Measurements from ENCODE around the gene DCAF11.

The DCAF11 gene

DNA sequence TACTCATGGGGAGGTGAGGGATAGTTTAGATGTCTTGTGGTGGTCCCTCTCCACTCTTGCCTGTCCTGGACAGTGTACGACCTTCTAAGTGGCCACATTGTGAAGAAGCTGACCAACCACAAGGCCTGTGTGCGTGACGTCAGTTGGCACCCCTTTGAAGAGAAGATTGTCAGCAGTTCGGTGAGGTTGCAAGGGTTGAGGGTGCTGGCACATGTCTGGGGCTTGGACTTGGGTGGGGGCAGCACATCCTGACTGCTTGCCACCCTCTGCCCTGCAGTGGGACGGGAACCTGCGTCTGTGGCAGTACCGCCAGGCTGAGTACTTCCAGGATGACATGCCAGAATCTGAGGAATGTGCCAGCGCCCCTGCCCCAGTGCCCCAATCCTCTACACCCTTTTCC lies 8.3 kb downstream of the DCAF11 start:
- no peak for DNase-seq

DNA sequence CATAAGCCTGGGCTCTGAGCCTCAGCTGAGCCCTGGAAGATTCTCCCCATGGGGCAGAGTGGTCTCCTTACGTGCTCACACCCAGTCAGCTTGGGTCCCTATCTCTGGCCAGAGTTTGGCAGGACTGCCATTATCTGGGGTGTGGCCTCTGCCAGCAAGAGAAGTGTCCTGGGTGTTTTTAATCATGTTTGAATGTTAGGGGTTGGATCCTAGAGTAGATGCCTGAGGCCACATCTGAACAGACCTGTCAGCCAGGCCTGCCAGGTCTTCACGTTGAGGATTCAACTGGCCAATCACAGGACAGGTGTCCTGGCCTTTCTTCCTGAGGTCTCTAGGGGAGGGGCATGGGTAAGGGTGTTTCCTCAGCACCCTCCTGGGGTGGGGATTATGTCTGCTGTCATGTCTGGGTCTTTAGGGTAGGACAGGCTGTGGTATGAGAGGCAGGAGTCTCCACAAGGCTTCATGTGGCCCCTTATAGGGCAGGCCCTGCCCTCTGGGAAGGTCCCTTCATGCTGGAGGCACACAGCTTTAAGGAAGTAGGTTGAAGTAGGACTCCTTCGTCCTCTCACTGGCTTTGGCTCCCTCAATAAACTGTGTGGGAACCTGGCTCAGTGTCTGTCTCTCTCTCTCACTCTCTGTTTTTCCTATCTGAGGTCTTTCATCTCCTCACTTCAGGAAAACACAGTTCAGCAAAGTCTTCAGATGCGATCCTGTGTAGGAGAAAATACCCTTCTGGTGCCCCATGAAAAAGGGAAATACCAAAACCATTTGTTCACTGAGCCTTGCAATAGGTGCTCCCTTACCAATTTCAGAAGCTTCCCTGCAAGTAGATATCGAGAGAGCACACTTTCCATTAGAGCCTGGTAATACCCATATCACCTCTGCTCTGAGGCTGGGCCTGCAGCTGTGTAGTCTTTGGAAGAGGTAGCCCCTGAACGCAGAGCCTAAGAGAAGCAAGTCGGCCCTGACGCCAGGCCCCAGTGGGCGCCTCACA lies 9.1 kb downstream of the DCAF11 start:
- no peak for DNase-seq

DNA sequence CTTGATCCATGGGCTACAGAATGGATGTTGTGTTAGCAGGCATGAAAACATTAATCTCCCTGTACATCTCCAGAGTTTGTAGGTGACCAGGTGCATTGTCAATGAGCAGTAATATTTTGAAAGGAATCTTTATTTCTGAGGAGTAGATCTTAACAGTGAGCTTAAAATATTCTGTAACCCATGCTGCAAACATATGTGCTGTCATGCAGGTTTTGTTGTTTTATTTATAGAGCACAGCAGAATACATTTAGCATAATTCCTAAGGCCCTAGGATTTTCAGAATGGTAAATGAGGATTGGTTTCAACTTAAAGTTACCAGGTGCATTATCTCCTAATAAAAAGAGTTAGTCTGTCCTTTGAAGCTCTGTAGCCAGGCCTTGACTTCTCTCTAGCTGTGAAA lies 12.4 kb downstream of the DCAF11 start:
- DNase-seq: no peak

DNA sequence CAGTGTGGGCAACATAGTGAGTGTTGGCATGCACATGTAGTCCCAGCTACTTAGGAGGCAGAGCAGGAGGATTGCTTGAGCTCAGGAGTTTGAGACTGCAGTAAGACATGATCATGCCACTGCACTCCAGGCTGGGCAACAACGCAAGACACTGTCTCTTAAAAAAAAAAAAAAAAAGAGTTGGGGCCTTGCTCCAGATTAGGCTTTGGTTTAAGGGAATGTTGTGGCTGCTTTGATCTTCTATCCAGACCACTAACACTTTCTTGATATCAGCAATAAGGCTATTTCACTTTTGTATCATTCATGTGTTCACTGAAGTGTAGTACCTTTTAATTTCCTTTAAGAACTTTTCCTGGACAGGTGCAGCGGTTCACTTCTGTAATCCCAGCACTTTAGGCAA lies 13.1 kb downstream of the DCAF11 start:
- no peak for DNase-seq

DNA sequence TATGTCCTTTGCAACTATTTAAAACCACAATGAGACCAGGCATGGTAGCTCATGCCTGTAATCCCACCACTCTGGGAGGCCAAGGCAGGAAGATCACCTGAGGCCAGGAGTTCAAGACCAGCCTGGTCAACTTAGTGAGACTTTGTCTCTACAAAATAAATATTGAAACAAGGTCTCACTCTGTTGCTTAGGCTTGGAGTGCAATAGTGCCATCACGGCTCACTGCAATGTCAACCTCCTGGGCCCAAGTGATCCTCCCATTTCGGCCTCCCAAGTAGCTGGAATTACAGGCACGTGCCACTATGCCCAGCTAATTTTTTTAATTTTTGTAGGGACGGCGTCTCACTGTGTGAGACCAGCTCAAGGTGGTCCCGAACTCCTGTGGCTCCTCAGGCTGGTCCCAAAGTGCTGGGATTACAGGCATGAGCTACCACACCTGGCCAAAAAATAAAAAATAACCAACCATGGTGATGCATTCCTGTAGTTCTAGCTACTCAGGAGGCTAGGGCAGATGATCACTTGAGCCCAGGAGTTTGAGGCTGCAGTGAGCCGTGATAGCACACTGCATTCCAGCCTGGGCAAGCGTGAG lies 14.9 kb downstream of the DCAF11 start:
- DNase-seq: no peak

DNA sequence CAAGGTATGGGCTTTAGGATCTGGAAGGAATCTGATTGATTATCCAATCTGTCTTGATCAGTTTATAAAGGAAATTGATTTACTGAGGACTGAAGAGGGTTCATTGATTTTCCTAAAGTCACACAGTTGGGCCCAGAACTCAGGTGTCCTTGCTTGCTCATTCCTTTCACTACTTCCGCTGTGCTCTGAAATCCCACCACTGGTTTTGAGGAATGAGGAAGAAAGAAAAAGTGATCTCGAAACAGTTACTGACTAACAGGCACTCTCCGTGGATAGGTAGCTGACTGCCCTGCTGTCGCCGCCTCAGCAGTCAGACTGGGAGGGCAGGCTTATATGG lies 15.8 kb downstream of the DCAF11 start, which contains the start of gene FITM1:
Gene FITM1 (plus strand): TSS at position 280 of the 337 bp plus-strand sequence. CDS start 905 bp downstream, outside the sequence.
- DNase-seq: no peak

DNA sequence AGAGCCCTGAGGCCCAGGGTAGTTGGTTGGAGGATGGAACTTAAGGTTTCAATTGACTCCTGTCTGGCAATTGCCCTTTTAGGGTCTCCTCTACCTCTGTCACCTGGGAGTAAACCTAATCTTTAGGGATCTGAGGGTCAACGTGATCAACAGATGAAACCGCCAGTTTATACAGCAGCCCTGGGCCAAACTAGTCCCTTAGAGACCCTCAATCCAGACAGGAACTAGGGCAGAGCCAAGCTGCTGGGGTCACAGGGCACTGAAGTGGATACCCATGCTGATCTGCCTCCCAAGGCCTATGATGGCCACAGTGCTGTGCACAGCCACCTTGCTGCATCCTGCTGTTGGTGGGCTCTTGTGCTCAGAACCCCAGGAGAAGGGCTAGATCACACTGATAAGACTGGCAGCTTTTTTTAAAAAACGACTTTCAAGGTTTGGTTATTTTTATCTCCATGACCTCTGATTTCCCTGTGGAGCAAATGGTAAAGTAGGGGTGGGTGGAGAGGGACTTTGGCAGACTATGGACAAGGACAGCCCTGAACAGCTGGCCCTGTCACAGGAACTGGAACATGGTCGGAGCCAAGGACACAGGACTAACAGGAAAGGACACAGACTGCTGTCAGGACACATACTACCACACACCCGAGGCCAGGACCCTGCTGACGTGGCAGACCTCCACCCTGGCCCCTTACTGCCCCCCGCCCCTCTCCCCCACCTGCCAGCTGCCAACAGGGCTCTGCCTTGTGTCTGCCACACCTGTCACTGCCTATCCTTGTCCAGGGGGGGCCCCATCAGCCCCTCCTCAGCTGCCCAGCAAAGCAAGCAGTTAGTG lies 16.4 kb downstream of the DCAF11 start:
- DNase-seq: peak; percentile 31

DNA sequence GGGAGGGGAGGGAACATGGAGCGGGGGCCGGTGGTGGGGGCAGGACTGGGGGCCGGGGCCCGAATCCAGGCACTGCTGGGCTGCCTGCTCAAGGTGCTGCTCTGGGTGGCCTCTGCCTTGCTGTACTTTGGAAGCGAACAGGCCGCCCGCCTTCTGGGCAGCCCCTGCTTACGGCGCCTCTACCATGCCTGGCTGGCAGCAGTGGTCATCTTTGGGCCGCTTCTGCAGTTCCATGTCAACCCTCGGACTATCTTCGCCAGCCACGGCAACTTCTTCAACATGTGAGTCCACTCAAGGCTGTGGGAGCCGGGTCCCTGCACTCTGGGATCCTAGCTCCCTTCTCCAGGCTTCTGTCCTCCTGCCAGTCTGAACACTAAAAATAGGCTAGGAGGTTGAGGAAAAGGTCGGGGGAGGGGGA lies 17.0 kb downstream of the DCAF11 start:
- DNase-seq: peak; percentile 57

DNA sequence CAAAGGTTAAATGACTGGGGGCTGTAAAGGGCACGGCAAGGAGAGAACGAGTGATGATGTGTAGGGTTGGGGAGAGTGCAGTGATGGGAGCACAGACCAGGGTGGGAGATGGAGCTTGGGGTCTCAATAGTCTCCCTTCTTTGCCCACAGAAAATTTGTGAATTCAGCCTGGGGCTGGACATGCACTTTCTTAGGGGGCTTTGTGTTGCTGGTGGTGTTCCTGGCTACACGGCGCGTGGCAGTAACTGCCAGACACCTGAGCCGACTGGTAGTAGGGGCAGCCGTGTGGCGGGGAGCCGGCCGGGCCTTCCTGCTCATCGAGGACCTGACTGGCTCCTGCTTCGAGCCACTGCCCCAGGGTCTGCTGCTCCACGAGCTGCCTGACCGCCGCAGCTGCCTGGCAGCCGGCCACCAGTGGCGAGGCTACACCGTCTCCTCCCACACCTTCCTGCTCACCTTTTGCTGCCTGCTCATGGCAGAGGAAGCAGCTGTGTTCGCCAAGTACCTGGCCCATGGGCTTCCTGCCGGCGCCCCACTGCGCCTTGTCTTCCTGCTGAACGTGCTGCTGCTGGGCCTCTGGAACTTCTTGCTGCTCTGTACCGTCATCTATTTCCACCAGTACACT lies 17.6 kb downstream of the DCAF11 start:
- peak; percentile 73 for DNase-seq

DNA sequence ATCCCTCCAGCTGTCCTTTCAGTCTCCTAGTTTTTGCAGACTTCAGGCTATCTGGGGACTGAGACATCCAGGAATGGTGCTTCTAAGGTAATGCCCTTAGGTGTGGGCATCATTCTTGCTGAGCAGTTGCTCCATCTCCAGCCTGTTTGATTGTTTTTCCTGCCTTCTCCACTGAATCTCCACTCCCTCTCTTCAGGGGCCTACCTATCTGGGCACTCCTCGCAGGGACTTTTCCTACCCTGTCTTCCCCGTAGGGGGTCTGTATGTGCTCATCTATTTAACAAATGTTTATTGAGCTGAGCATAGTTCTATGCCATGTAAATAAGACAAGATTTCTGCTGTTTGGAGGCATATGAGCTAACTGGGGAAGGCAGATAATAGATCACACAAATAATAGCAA lies 18.4 kb downstream of the DCAF11 start:
- DNase-seq: no peak

DNA sequence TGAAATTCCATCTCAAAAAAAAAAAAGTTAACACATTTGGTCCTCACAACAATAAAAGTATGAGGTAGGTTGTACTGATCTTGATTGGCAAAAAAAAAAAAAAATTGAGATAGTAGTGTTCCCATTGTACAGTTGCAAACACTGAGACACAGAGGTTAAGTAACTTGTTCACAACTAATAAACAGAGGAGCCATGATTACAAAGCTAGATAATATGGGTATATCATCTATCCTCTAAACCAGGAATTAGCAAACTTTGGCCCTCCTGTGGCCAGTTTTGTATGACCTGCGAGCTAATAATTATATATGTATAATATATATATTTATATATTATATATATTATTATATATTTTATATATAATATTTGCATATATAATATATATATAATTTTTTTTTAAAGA lies 19.2 kb downstream of the DCAF11 start:
- no peak for DNase-seq

DNA sequence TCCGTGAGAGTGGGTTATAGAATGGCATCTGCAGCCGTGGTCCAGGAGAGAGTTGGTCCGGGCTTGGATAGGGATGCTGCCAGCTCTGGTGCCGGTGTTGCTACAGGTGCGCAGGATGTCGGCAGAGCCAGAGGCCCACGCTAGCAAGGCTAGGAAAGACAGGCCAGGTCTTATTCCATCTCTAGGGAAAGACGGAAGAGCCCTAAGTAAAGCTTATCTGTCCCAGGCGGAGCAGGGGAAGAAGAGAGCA lies 20.9 kb downstream of the DCAF11 start:
- no peak for DNase-seq

DNA sequence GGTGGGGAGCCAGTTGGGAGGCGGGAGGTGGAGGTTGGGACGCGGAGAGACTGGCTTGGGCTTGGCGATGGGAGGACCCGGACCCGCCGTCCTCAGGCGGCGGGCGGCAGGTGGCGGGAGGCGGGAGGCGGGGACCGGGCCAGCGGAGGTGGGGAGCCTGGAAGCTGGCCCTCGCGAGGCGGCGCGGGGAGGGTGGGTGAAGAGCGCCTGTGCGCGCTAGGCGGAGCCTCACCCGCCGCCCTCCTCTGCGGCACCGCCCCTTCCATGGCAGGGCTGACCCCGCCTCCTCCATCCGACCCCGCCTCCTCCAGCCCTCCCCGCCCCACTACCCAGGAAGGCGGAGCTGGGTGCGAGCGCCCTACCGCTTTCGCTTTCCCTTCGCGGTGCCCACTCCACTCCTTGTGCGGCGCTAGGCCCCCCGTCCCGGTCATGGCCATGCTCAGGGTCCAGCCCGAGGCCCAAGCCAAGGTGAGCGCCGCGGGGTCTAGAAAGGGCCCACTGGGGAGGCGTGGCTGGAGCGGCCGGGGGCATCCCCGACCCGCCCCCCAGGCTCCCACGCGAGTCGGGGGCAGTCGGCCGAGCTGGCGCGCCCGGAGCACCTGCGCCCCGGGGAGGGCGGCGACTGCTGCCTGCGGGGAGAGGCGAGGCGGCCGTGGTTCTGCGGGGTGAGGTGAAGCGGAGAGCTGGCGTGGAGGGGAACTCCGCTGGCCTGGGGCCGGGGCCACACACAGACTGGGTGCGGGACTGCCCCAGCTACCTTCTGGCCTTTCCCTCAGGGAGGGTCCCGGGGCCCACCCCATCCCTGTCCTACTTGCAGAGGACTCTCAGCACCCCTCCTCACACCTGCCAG lies 21.5 kb downstream of the DCAF11 start, which contains the start of gene PSME1:
Gene PSME1 (plus strand): TSS at position 361 of the 850 bp plus-strand sequence. CDS start 69 bp downstream, at position 430.
- peak; percentile 97 for DNase-seq

DNA sequence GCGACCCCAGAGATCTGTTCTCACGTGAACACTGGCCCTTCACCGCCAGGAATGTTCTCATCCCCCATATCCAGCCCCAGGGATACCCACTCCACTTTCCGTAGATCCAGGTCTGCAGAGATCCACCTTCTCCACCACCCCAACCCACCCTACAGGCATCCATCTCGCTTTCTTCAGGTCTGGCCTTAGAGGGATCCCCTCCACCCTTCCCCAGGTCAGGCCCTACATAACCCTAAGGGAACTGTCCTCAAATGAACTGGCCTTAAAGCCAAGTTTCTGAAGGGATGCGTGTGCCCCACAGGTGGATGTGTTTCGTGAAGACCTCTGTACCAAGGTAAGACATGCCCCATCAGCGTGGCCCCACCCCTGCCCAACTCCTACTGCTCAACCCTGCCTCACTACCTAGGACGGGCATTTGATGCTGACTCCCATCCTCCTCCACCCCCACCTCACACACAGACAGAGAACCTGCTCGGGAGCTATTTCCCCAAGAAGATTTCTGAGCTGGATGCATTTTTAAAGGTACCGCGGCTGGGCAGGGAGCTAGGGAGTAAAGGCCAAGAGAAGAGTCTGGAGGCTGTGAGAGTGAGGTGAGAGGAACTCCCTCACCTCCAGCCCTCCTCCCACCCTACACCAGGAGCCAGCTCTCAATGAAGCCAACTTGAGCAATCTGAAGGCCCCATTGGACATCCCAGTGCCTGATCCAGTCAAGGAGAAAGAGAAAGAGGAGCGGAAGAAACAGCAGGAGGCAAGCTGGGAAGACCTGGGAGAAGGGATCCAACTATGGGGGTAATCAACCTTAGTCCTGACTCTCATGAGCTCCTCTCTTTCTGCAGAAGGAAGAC lies 22.3 kb downstream of the DCAF11 start:
- DNase-seq: no peak

DNA sequence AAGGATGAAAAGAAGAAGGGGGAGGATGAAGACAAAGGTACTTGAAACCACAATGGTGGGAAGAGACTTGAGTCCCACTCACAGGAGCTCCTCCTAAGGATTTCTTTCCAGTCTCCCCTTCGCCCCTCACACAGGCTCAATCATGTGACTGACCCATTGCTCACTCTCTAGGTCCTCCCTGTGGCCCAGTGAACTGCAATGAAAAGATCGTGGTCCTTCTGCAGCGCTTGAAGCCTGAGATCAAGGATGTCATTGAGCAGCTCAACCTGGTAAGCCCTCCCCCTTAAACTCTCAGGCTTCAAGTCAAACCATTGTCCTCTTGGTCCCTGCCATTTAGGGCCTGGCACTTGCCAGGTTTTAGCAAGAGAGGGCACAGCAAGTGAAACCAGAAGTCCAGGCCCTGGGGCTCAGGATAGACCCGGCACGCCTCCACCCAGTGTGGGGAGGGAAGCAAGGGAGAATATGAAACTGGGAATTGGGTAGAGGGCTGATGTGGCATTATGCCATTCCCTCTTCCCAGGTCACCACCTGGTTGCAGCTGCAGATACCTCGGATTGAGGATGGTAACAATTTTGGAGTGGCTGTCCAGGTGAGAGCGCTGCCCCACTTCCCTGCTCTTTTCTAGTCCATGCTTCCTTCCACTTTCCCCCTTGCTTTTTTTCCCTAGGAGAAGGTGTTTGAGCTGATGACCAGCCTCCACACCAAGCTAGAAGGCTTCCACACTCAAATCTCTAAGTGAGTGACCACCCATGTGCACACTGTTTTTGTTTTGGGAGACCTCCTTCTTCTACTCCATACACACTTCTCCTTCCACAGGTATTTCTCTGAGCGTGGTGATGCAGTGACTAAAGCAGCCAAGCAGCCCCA lies 23.2 kb downstream of the DCAF11 start:
- DNase-seq: no peak

DNA sequence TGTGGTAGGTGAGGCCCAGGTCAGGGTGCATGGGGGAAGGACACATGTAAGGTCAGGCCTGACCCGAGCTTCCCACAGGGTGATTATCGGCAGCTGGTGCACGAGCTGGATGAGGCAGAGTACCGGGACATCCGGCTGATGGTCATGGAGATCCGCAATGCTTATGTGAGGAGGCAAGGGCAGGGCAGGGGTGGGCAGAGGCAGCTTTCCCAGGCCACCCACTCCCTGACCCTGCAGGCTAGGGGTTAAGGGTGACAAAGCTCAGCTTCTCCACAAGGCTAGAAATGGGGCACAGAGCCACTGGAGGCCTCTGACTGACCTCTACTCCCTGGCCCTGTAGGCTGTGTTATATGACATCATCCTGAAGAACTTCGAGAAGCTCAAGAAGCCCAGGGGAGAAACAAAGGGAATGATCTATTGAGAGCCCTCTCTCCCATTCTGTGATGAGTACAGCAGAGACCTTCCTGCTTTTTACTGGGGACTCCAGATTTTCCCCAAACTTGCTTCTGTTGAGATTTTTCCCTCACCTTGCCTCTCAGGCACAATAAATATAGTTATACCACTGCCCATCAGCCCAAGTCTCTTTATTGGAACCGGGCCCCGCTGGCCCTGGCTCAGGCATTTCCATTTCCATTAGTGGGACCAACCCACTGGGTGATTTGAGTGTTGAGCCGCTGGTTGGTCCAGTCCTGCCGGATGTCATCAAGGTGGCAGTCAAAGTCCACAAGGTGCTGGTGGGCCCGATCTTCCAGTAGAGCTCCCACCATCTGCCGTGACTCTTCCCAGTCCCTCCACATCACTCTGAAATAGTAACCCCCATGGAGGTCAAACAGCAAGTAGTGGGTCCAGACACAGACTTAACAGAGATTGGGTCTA lies 24.1 kb downstream of the DCAF11 start:
- DNase-seq: no peak

DNA sequence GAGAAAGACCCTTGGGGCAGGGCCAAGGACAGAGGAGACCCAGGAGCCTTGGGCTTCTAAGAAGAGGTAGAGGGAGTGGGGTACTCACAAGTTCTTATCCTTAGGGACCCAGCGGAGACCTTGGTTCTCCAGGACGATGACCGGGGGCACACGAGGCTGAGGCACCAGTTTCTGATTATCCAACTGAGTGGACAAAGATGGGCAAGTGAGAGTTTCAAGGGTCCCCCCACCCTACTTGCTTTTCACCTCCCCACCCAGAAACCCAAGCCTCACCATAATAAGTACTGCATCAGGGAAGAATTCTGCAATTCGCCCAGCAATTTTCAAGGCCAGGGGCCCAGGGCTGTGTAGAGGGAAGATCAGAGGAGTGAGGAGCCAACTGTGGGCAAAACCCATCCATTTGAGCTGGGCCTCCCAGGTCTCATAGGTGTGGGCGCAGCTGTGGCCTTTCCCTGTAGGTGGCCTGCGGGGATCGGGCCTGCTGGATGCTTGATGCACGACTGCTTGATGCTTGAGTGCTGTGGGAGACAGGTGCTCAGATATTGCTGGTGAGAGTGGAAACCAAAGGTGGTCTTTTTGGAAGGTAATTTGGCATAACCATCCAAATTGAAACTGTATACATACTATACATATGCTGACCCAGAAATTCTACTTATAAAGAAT lies 24.8 kb downstream of the DCAF11 start:
- DNase-seq: no peak

DNA sequence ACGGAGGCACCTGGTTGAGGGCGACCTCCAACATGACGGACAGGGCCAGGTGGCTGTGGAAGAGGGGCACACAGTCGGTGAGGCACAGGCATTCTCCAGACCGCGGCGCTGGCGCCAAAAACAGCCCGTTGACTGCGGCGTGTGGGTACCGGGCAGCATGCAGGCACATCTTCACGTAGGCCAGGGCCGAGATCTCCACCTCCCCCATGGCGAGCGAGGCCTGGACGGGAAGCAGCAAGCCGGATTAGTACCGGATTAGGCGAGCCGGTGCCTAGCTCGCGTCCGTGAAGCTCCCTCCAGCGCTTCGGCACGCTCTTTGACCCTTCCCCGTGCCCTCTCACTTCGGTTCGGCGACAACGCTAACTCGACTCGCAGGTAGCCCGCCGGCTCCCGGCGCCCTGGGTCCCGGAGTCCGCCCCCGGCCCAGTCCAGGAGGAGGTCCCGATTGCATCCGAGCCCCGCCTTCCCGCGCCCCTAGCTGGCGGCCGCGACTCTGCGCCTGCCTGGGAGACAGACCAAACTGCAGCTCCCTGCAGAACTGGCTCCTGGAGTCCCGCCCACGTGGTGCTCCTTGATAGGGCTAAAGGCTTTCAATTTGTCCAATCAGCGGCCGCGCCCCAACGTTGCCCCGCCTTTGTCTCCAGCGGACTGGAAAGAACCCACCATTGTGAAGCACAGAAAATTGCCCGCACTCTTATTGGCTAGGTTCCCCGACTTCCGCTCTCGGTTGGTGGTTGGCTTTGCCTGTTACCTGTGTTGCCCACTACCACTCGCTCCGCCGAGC lies 26.7 kb downstream of the DCAF11 start, which contains the start of gene EMC9:
Gene EMC9 (minus strand): TSS at position 495 of the 784 bp plus-strand sequence. CDS start 287 bp downstream, at position 208.
- peak; percentile 100 for DNase-seq
